ENCODE measurements around the gene PICK1.
"Not testable (repeated sequence)": the region's sequence is repeated elsewhere in the genome, so short reads cannot be mapped to it uniquely, and the experiment has no call there.

PICK1 gene

GRCh38 chr22:38111925-38112355 lies 54.7 kb downstream of the PICK1 start:
- no peak for DNase-seq (ENCODE audit: low spot score)
- TF ChIP-seq, protein P1, sequence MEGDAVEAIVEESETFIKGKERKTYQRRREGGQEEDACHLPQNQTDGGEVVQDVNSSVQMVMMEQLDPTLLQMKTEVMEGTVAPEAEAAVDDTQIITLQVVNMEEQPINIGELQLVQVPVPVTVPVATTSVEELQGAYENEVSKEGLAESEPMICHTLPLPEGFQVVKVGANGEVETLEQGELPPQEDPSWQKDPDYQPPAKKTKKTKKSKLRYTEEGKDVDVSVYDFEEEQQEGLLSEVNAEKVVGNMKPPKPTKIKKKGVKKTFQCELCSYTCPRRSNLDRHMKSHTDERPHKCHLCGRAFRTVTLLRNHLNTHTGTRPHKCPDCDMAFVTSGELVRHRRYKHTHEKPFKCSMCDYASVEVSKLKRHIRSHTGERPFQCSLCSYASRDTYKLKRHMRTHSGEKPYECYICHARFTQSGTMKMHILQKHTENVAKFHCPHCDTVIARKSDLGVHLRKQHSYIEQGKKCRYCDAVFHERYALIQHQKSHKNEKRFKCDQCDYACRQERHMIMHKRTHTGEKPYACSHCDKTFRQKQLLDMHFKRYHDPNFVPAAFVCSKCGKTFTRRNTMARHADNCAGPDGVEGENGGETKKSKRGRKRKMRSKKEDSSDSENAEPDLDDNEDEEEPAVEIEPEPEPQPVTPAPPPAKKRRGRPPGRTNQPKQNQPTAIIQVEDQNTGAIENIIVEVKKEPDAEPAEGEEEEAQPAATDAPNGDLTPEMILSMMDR (IDR thresholded peaks at IDR 0.05; ENCODE audit: extremely low read depth, insufficient read depth, missing control alignments), result no peak
- in situ Hi-C loops (cut with MboI; ENCODE audit: low pct_unique_long_range_greater_than_20kb, low sequenced_read_pairs, unreplicated experiment), result no loop called here

DNA sequence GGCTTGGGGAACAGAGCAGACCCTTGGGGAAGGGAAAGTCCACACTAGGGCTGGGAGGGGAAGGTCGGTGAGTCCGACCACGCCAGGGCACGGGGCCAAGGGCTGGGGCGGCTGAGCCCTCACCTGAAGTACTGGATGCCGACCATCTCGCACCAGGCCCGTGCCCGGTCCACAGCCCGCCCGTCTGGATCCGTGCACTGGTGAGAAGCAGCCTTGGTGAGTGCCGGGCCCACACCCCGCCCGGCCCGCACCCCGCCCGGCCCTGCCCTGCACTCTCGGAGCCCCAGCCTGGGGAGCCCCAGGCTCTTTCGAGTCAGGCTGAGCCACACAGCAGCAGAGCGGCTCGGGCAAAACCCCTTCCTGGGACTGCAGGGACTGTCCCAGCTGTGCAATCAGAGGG lies 55.2 kb downstream of the PICK1 start:
- TF ChIP-seq, protein P1 (IDR thresholded peaks at IDR 0.05; ENCODE audit: extremely low read depth, insufficient read depth, missing control alignments), result no peak
- no peak for DNase-seq (ENCODE audit: low spot score)
- in situ Hi-C loops (cut with MboI; ENCODE audit: low pct_unique_long_range_greater_than_20kb, low sequenced_read_pairs, unreplicated experiment), result no loop called here

GRCh38 chr22:38114484-38115398 lies 57.5 kb downstream of the PICK1 start:
- DNase-seq (ENCODE audit: low spot score), result peak; percentile 95
- TF ChIP-seq, protein P1 (IDR thresholded peaks at IDR 0.05; ENCODE audit: extremely low read depth, insufficient read depth, missing control alignments), result peak; percentile 91
- in situ Hi-C loops (cut with MboI; ENCODE audit: low pct_unique_long_range_greater_than_20kb, low sequenced_read_pairs, unreplicated experiment), result no loop called here

DNA sequence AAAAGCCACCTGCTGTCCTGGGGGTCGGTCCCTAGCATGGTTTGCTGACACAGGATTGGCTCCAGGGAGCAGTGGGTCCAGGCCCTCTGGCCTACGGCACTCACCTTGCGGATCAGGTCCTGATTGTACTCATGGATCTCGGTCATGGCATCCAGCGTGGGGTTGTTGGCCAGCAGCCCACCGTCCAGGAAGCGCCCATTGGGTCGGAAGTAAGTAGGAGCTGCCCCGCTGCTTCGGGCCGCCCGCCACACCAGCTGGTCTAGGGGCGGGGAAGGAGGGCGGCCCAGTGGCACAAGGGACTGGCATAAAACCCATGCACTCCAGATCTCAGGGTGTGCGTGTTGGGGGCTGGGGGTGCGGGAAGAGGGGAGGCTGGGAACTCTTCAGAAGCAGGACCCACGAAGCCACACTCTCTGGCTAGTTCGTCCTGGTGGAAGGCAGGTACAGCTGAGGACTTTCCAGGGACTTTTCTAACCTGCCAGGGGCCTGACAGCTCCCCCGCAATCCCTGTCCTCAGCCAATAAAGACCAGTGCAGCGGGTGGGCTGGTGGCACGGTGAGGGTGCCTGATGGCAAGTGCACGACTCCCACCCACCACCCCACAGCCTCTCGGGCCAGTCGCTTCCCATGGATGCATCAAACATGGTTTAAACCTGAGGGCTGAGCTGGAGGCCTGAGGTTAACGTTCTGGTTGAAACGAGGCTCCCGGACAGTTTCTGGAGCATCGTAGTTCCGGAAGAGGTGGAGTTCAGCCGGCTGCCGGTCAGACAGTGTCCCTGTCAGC lies 58.4 kb downstream of the PICK1 start:
- DNase-seq (ENCODE audit: low spot score), result no peak
- TF ChIP-seq, protein P1 (IDR thresholded peaks at IDR 0.05; ENCODE audit: extremely low read depth, insufficient read depth, missing control alignments), result no peak
- in situ Hi-C loops (cut with MboI; ENCODE audit: low pct_unique_long_range_greater_than_20kb, low sequenced_read_pairs, unreplicated experiment), result no loop called here

GRCh38 chr22:38117556-38117955 lies 60.4 kb downstream of the PICK1 start:
- DNase-seq (ENCODE audit: low spot score); in situ Hi-C loops (cut with MboI; ENCODE audit: low pct_unique_long_range_greater_than_20kb, low sequenced_read_pairs, unreplicated experiment): not testable (repeated sequence)

GRCh38 chr22:38118182-38118581 lies 61.0 kb downstream of the PICK1 start:
- DNase-seq (ENCODE audit: low spot score), result no peak
- TF ChIP-seq, protein P1 (IDR thresholded peaks at IDR 0.05; ENCODE audit: extremely low read depth, insufficient read depth, missing control alignments), result no peak
- in situ Hi-C loops (cut with MboI; ENCODE audit: low pct_unique_long_range_greater_than_20kb, low sequenced_read_pairs, unreplicated experiment), result no loop called here

DNA sequence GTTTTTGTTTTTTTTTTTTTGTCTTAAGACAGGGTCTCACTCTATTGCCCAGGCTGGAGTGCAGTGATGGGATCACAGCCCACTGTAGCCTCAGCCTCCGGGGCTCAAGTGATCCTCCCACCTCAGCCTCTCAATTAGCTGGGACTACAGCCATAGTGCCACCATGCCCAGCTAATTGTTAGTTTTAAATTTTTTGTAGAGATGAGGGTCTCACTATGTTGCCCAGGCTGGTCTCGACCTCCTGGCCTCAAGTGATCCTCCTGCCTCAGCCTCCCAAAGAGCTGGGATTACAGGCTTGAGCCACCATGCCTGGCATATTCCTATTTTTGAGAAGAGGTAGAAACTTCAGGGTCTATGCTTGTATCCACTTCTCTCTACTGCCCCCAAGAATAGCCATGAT lies 61.5 kb downstream of the PICK1 start:
- DNase-seq (ENCODE audit: low spot score); in situ Hi-C loops (cut with MboI; ENCODE audit: low pct_unique_long_range_greater_than_20kb, low sequenced_read_pairs, unreplicated experiment): not testable (repeated sequence)
